HepG2 (cell line): ENCODE data around the gene TP53I3. TPM values are rescaled to one million over a fixed set of nuclear protein-coding genes. Genes with fewer than 3 reads are reported as not detected.

Experiments used
- ATAD3A ChIP-seq: sonication (generic); formaldehyde crosslinking; IDR thresholded peaks from 2 replicates; pipeline ENCODE4 v1.4.0; 2020; ENCODE audit warnings: missing genetic modification reagents
- ATF6 ChIP-seq: sonication (generic); formaldehyde crosslinking; conservative IDR thresholded peaks from 2 replicates; pipeline ENCODE4 v1.4.0; 2020; ENCODE audit warnings: missing genetic modification reagents
- CENPX ChIP-seq: sonication (generic); formaldehyde crosslinking; IDR thresholded peaks from 2 replicates; pipeline ENCODE4 v1.9.0; 2021; ENCODE audit warnings: mild to moderate bottlenecking, missing genetic modification reagents, moderate library complexity
- DMAP1 ChIP-seq: IDR thresholded peaks from 2 replicates; pipeline ENCODE4 v1.6.1; 2016
- FOXP1 ChIP-seq, 2 experiments: fragments of 450-650 bp in 1 of 2; IDR thresholded peaks; 2 replicates each; pipeline ENCODE4 v1.6.1; 2017 to 2018; ENCODE audit warnings: antibody characterized with exemption in 1 of 2
- HINFP ChIP-seq: sonication (generic); formaldehyde crosslinking; IDR thresholded peaks from 2 replicates; pipeline ENCODE4 v1.4.0; 2020; ENCODE audit warnings: low read depth, mild to moderate bottlenecking, missing genetic modification reagents
- MZF1 ChIP-seq: sonication (generic); formaldehyde crosslinking; IDR thresholded peaks from 2 replicates; pipeline ENCODE4 v1.8.1; 2023; ENCODE audit warnings: mild to moderate bottlenecking, missing genetic modification reagents, borderline replicate concordance
- NFYC ChIP-seq: IDR thresholded peaks from 2 replicates; pipeline ENCODE4 v1.6.1; 2016; ENCODE audit warnings: missing genetic modification reagents, missing compliant biosample characterization
- NR1H2 ChIP-seq: sonication (generic); formaldehyde crosslinking; IDR thresholded peaks from 2 replicates; pipeline ENCODE4 v1.8.1; 2022; ENCODE audit warnings: low read depth, missing genetic modification reagents, borderline replicate concordance
- REXO4 ChIP-seq: sonication (generic); formaldehyde crosslinking; IDR thresholded peaks from 2 replicates; pipeline ENCODE4 v1.8.0; 2022; ENCODE audit warnings: missing genetic modification reagents, mild to moderate bottlenecking, borderline replicate concordance
- SP1 ChIP-seq, 2 experiments: fragments of 450-650 bp in 1 of 2; sonication (generic) in 1 of 2; formaldehyde crosslinking in 1 of 2; IDR thresholded peaks; 2 replicates each; pipeline versions ENCODE4 v1.4.0 to v1.6.1; 2016 to 2020; ENCODE audit warnings: missing genetic modification reagents in 1 of 2
- YY1 ChIP-seq: IDR thresholded peaks from 2 replicates; pipeline ENCODE4 v1.6.1; 2011; ENCODE audit warnings: low read length, low read depth, moderate library complexity, mild to moderate bottlenecking; ENCODE audit not compliant: insufficient read depth, insufficient replicate concordance
- ZFP37 ChIP-seq: sonication (generic); formaldehyde crosslinking; IDR thresholded peaks from 2 replicates; pipeline ENCODE4 v1.4.0; 2020; ENCODE audit warnings: missing genetic modification reagents, borderline replicate concordance
- ZMAT5 ChIP-seq: sonication (generic); formaldehyde crosslinking; IDR thresholded peaks from 2 replicates; pipeline ENCODE4 v1.5.0; 2020; ENCODE audit warnings: mild to moderate bottlenecking, low read depth, missing genetic modification reagents, borderline replicate concordance
- ZNF101 ChIP-seq: sonication (generic); formaldehyde crosslinking; IDR thresholded peaks from 2 replicates; pipeline ENCODE4 v1.4.0; 2020; ENCODE audit warnings: mild to moderate bottlenecking, low read depth, missing genetic modification reagents, borderline replicate concordance
- ZNF136 ChIP-seq: sonication (generic); formaldehyde crosslinking; IDR thresholded peaks from 2 replicates; pipeline ENCODE4 v1.8.1; 2022; ENCODE audit warnings: low read depth, mild to moderate bottlenecking, moderate library complexity, missing genetic modification reagents
- ZNF232 ChIP-seq: sonication (generic); formaldehyde crosslinking; IDR thresholded peaks from 2 replicates; pipeline ENCODE4 v1.4.0; 2020; ENCODE audit warnings: missing genetic modification reagents, borderline replicate concordance
- ZNF263 ChIP-seq: sonication (generic); formaldehyde crosslinking; IDR thresholded peaks from 2 replicates; pipeline ENCODE4 v1.4.0; 2020; ENCODE audit warnings: missing genetic modification reagents
- ZNF367 ChIP-seq: sonication (generic); formaldehyde crosslinking; IDR thresholded peaks from 2 replicates; pipeline ENCODE4 v1.4.0; 2020; ENCODE audit warnings: missing genetic modification reagents, borderline replicate concordance
- ZNF543 ChIP-seq: sonication (generic); formaldehyde crosslinking; IDR thresholded peaks from 2 replicates; pipeline ENCODE4 v1.4.0; 2020; ENCODE audit warnings: mild to moderate bottlenecking, missing genetic modification reagents
- ZNF792 ChIP-seq: IDR thresholded peaks from 2 replicates; pipeline ENCODE4 v1.6.1; 2016
- ZNF83 ChIP-seq: sonication (generic); formaldehyde crosslinking; IDR thresholded peaks from 2 replicates; pipeline ENCODE4 v1.4.0; 2020; ENCODE audit warnings: missing genetic modification reagents, mild to moderate bottlenecking, borderline replicate concordance
- polyA plus RNA-seq, 8 experiments: library from polyadenylated mRNA; depleted of rRNA in 3 of 8; stranded (reverse) in 7 of 8; unstranded in 1 of 8; fragments of >200 nt; fragmentation: Illumina TruSeq in 4 of 8; extraction: Trizol in 4 of 8; gene quantifications; 2 replicates each; pipeline versions ENCODE4 v1.2.1 to v1.2.3, GENCODE V29; 2011 to 2016; ENCODE audit warnings: low read depth in 4 of 8, missing spikeins in 1 of 8, mixed read lengths in 1 of 8; ENCODE audit not compliant: insufficient read depth in 1 of 8
- total RNA-seq, 5 experiments: library from RNA; depleted of rRNA; stranded (reverse); fragments of >200 nt; fragmentation: Illumina TruSeq; extraction: Trizol; gene quantifications; 2 replicates each; pipeline ENCODE4 v1.2.3, GENCODE V29; 2016; ENCODE audit warnings: low read depth in 1 of 5

TP53I3 gene
- total and polyA plus RNA-seq, 2 of the 13 experiments (the other 11 are each of a cell fraction or from before 2014, with no cell fraction given), result 25.0 to 44.1 TPM

- TF ChIP-seq ATF6 (peak; percentile 73; the same call in 1 of the 2 replicates), MZF1 (CRISPR knock-in tag) (no peak), NFYC (CRISPR knock-in tag) (peak; percentile 98), YY1 (peak; percentile 62), ZNF83 (CRISPR knock-in tag) (peak; percentile 68; the same call in 1 of the 2 replicates), ZNF543 (CRISPR knock-in tag) (peak; percentile 60), ZNF136 (CRISPR knock-in tag) (no peak), ZNF101 (CRISPR knock-in tag) (no peak), NR1H2 (CRISPR knock-in tag) (no peak), FOXP1 (IDR thresholded peaks at IDR 0.05) (no peak), FOXP1 (CRISPR knock-in tag; IDR thresholded peaks at IDR 0.05) (no peak), SP1 (IDR thresholded peaks at IDR 0.05) (no peak), SP1 (CRISPR knock-in tag; IDR thresholded peaks at IDR 0.05) (no peak; the same call in 1 of the 2 replicates), ZNF263 (CRISPR knock-in tag) (no peak), ZMAT5 (CRISPR knock-in tag) (no peak), ATAD3A (CRISPR knock-in tag) (no peak), ZNF232 (CRISPR knock-in tag) (peak; percentile 84; the same call in 1 of the 2 replicates), DMAP1 (CRISPR knock-in tag) (peak; percentile 84), HINFP (CRISPR knock-in tag) (no peak), ZFP37 (CRISPR knock-in tag) (no peak; the same call in 1 of the 2 replicates), ZNF367 (CRISPR knock-in tag) (no peak), REXO4 (CRISPR knock-in tag) (no peak), CENPX (CRISPR knock-in tag) (no peak), ZNF792 (CRISPR knock-in tag) (peak; percentile 57; the same call in 1 of the 2 replicates)
Observed at GRCh38 chr2:24046930-24047702, 37.5 kb downstream of the TP53I3 start, which contains the start of gene WDCP (continued).
